GM12878 (cell line): Measurements from ENCODE around the gene MPDZ. TPM values are rescaled to one million over a fixed set of nuclear protein-coding genes. Genes with fewer than 3 reads are reported as not detected.

Source experiments
- ATAC-seq: fragments of 200-7000 bp; cut with Tn5 transposase; 3 replicates; pipeline ENCODE4 v1.9.1; 2020; ENCODE audit warnings: mild to moderate bottlenecking, moderate library complexity
- BruUV-seq: library from RNA; stranded (reverse); fragments of 400-500 nt; replicated peaks from 2 replicates; lab custom pipeline; 2021; lab: Mats Ljungman, UMichigan
- CTCF ChIA-PET: fragments of 300-600 bp; sonication (Branson Sonifier 250); formaldehyde crosslinking; extraction: SDS; loops from one replicate; lab custom pipeline; 2021; ENCODE audit warnings: inconsistent platforms; lab: Yijun Ruan, JAX
- POLR2A ChIA-PET: fragments of 350-600 bp; formaldehyde crosslinking; extraction: SDS; loops from one replicate; lab custom pipeline; 2021; ENCODE audit warnings: inconsistent platforms; lab: Charles Lee
- RAD21 ChIA-PET: fragments of 300-600 bp; sonication (Branson Sonifier 250); formaldehyde crosslinking; loops from one replicate; lab custom pipeline; 2023; ENCODE audit warnings: antibody characterized with exemption; ENCODE audit not compliant: unreplicated experiment; lab: Charles Lee
- SMC1A ChIA-PET: fragments of 300-600 bp; sonication (Branson Sonifier 250); formaldehyde crosslinking; loops from one replicate; lab custom pipeline; 2023; ENCODE audit not compliant: unreplicated experiment, uncharacterized antibody; lab: Charles Lee
- DNase-seq: peaks from one replicate; pipeline ENCODE4 v3.0.0-alpha.2; 2011; ENCODE audit warnings: low read depth, low spot score
- FAIRE-seq: peaks from 3 replicates; lab custom pipeline; 2011; peaks lifted over from hg19 to GRCh38; lab: Jason Lieb, UNC
- H2AFZ ChIP-seq: 2 replicates; pipeline ENCODE4 v1.6.0; 2011; ENCODE audit warnings: low read depth, low read length, control low read depth; ENCODE audit not compliant: control insufficient read depth
- H3K27ac ChIP-seq: 2 replicates; pipeline ENCODE4 v1.5.1; 2011; ENCODE audit warnings: control low read depth; ENCODE audit not compliant: control insufficient read depth, insufficient read depth
- H3K27me3 ChIP-seq, 2 experiments: replicated peaks in 1 of 2; 2 replicates each; pipeline versions ENCODE4 v1.6.0 to v1.6.1; 2011; ENCODE audit warnings: low read length in 1 of 2; ENCODE audit not compliant: control insufficient read depth in 2 of 2, insufficient read depth in 2 of 2
- H3K36me3 ChIP-seq, 2 experiments: 2 replicates each; pipeline ENCODE4 v1.5.1; 2011; ENCODE audit warnings: low read length in 1 of 2; ENCODE audit not compliant: control insufficient read depth in 2 of 2, insufficient read depth in 2 of 2
- H3K4me1 ChIP-seq: 2 replicates; pipeline ENCODE4 v1.6.1; 2011; ENCODE audit warnings: mild to moderate bottlenecking, low read length, moderate library complexity, mixed read lengths; ENCODE audit not compliant: control insufficient read depth, insufficient read depth
- H3K4me2 ChIP-seq: 2 replicates; pipeline ENCODE4 v1.6.0; 2011; ENCODE audit warnings: control low read depth; ENCODE audit not compliant: control insufficient read depth, insufficient read depth
- H3K4me3 ChIP-seq: fragments of 200-600 bp; sonication (generic); 2 replicates; pipeline ENCODE4 v1.5.1; 2016
- H3K79me2 ChIP-seq: 2 replicates; pipeline ENCODE4 v1.6.0; 2011; ENCODE audit warnings: low read length; ENCODE audit not compliant: control insufficient read depth, insufficient read depth
- H3K9ac ChIP-seq: 2 replicates; pipeline ENCODE4 v1.8.0; 2011; ENCODE audit warnings: low read length, control low read depth, mixed read lengths; ENCODE audit not compliant: control insufficient read depth, insufficient read depth
- H3K9me3 ChIP-seq: replicated peaks from 3 replicates; pipeline ENCODE4 v1.5.1; 2011; ENCODE audit warnings: mild to moderate bottlenecking, low read length; ENCODE audit not compliant: control insufficient read depth, insufficient read depth
- H4K20me1 ChIP-seq: 2 replicates; pipeline ENCODE4 v1.6.0; 2011; ENCODE audit not compliant: control insufficient read depth, insufficient read depth
- CHD4 ChIP-seq: fragments of 200-600 bp; sonication (generic); IDR thresholded peaks from 2 replicates; pipeline ENCODE4 v1.6.1; 2016; ENCODE audit warnings: mild to moderate bottlenecking
- E2F4 ChIP-seq: IDR thresholded peaks from 2 replicates; pipeline ENCODE4 v1.6.1; 2012; ENCODE audit warnings: low read depth, low read length, improper control_type of control experiment
- FOXK2 ChIP-seq: fragments of 450-650 bp; IDR thresholded peaks from 2 replicates; pipeline ENCODE4 v1.6.1; 2017; ENCODE audit warnings: mild to moderate bottlenecking, moderate library complexity
- JUNB ChIP-seq: IDR thresholded peaks from 2 replicates; pipeline ENCODE4 v1.6.1; 2016; ENCODE audit warnings: antibody characterized with exemption, mild to moderate bottlenecking
- MYC ChIP-seq: IDR thresholded peaks from 2 replicates; pipeline ENCODE4 v1.6.1; 2011; ENCODE audit warnings: mild to moderate bottlenecking, low read length, moderate library complexity, inconsistent platforms; ENCODE audit not compliant: insufficient read depth, insufficient replicate concordance, insufficient read length, severe bottlenecking
- NR2C1 ChIP-seq: fragments of 450-650 bp; IDR thresholded peaks from 2 replicates; pipeline ENCODE4 v1.6.1; 2017; ENCODE audit warnings: antibody characterized with exemption, mild to moderate bottlenecking, moderate library complexity
- POU2F2 ChIP-seq: IDR thresholded peaks from 3 replicates; pipeline ENCODE4 v1.6.1; 2011; ENCODE audit warnings: low read depth, mild to moderate bottlenecking, low read length, borderline replicate concordance
- SREBF2 ChIP-seq: IDR thresholded peaks from 2 replicates; pipeline ENCODE4 v1.6.1; 2012; ENCODE audit warnings: mild to moderate bottlenecking, low read length
- TCF7 ChIP-seq: IDR thresholded peaks from 2 replicates; pipeline ENCODE4 v1.6.1; 2014; ENCODE audit warnings: antibody characterized with exemption, borderline replicate concordance
- ZNF384 ChIP-seq: IDR thresholded peaks from 2 replicates; pipeline ENCODE4 v1.6.1; 2012; ENCODE audit warnings: low read depth, mild to moderate bottlenecking, low read length, improper control_type of control experiment, borderline replicate concordance
- WGBS: methylation state at CpG from one replicate; pipeline ENCODE4 v1.1.6; 2016; ENCODE audit warnings: low lambda C conversion rate; ENCODE audit not compliant: insufficient replicate concordance, insufficient coverage; ENCODE audit errors: missing lambda C conversion rate; 5-methylcytosine and 5-hydroxymethylcytosine counted together
- in situ Hi-C: fragments of 300-500 bp; cut with MboI; formaldehyde crosslinking; loops from 9 replicates; pipeline ENCODE4 v1.14.3; 2018; ENCODE audit warnings: mixed read lengths
- intact Hi-C: fragments of 100-400 bp; cut with micrococcal nuclease; formaldehyde crosslinking; loops from one replicate; pipeline ENCODE4 v1.14.2; 2022; ENCODE audit not compliant: unreplicated experiment
- polyA plus RNA-seq, 11 experiments: library from polyadenylated mRNA; depleted of rRNA in 4 of 11; unstranded in 6 of 11; stranded (reverse) in 5 of 11; fragments of >200 nt; fragmentation: Nextera tagmentation in 4 of 11; fragmentation: Illumina TruSeq in 1 of 11; extraction: Ambion mirVana in 4 of 11; extraction: Trizol in 1 of 11; gene quantifications; 1 replicate in 1 of 11; 2 replicates in 10 of 11; pipeline versions ENCODE4 v1.2.1 to v1.2.3, GENCODE V29; 2011 to 2016; ENCODE audit warnings: inconsistent platforms in 2 of 11, missing spikeins in 2 of 11, low read depth in 1 of 11
- total RNA-seq, 4 experiments: library from RNA; depleted of rRNA in 3 of 4; stranded (reverse); fragments of >200 nt in 3 of 4; fragmentation: Illumina TruSeq in 1 of 4; extraction: Trizol in 1 of 4; gene quantifications; 2 replicates each; pipeline versions ENCODE4 v1.2.1 to v1.2.3, GENCODE V29; 2013 to 2021

Gene MPDZ
- total and polyA plus RNA-seq, 10 of the 15 experiments (the other 5 are each of a cell fraction or from before 2014, with no cell fraction given): 0.36 TPM; not detected in 9

- Histone ChIP-seq H3K27ac (no peak overlapping the region), H3K9ac (no peak overlapping the region), H3K4me1 (no peaks in the 10 kb centered on the region), H3K27me3 (no peaks in the 10 kb centered on the region), H2AFZ (no peak overlapping the region), H3K79me2 (no peaks in the 10 kb centered on the region), H3K9me3 (no peaks in the 10 kb centered on the region), H3K36me3 (no peaks in the 10 kb centered on the region), H3K4me2 (no peak overlapping the region), H4K20me1 (no peaks in the 10 kb centered on the region), H3K4me3 (no peak overlapping the region)
- ChIA-PET SMC1A (no interaction called here), CTCF (no interaction called here), POLR2A (no interaction called here), RAD21 (no interaction called here)
- 23% methylated on average over 2 of the region's 2 CpGs for WGBS
- DNase-seq: no peak
- no peak for ATAC-seq
- in situ Hi-C loops: no loop called here
- BruUV-seq: no TSS peak
- no peak for TF ChIP-seq FOXK2
- no peak for TF ChIP-seq CHD4
- TF ChIP-seq NR2C1: no peak
- TF ChIP-seq TCF7: no peak
- no peak for TF ChIP-seq MYC
- no peak for TF ChIP-seq SREBF2
- no peak for TF ChIP-seq E2F4
- no peak for TF ChIP-seq ZNF384
- no peak for TF ChIP-seq POU2F2
- no peak for TF ChIP-seq JUNB
- intact Hi-C loops: no loop called here
- FAIRE-seq: no peak
Observed at GRCh38 chr9:13163946-13164345, 115.5 kb downstream of the MPDZ start.
